Measurements from ENCODE around the gene C2orf76.

GRCh38 chr2:119415630-119416029 lies 49.0 kb upstream of the C2orf76 start:
- TF ChIP-seq EZH2 (IDR thresholded peaks at IDR 0.05) (no peak), POLR2AphosphoS5 (IDR thresholded peaks at IDR 0.05; ENCODE audit: borderline replicate concordance, low read depth, low read length) (no peak), FOXP2 (optimal IDR thresholded peaks at IDR 0.05; ENCODE audit: control extremely low read depth, extremely low read length, insufficient read depth) (no peak)
